GM12878 (cell line): ENCODE results near the gene MPEG1. TPM values are rescaled to one million over a fixed set of nuclear protein-coding genes. Genes with fewer than 3 reads are reported as not detected.

Experiments
- ATAC-seq: fragments of 200-7000 bp; cut with Tn5 transposase; 3 replicates; pipeline ENCODE4 v1.9.1; 2020; ENCODE audit warnings: mild to moderate bottlenecking, moderate library complexity
- BruUV-seq: library from RNA; stranded (reverse); fragments of 400-500 nt; replicated peaks from 2 replicates; lab custom pipeline; 2021; lab: Mats Ljungman, UMichigan
- CTCF ChIA-PET: fragments of 300-600 bp; sonication (Branson Sonifier 250); formaldehyde crosslinking; extraction: SDS; loops from one replicate; lab custom pipeline; 2021; ENCODE audit warnings: inconsistent platforms; lab: Yijun Ruan, JAX
- POLR2A ChIA-PET: fragments of 350-600 bp; formaldehyde crosslinking; extraction: SDS; loops from one replicate; lab custom pipeline; 2021; ENCODE audit warnings: inconsistent platforms; lab: Charles Lee
- RAD21 ChIA-PET: fragments of 300-600 bp; sonication (Branson Sonifier 250); formaldehyde crosslinking; loops from one replicate; lab custom pipeline; 2023; ENCODE audit warnings: antibody characterized with exemption; ENCODE audit not compliant: unreplicated experiment; lab: Charles Lee
- SMC1A ChIA-PET: fragments of 300-600 bp; sonication (Branson Sonifier 250); formaldehyde crosslinking; loops from one replicate; lab custom pipeline; 2023; ENCODE audit not compliant: unreplicated experiment, uncharacterized antibody; lab: Charles Lee
- DNase-seq: peaks from one replicate; pipeline ENCODE4 v3.0.0-alpha.2; 2011; ENCODE audit warnings: low read depth, low spot score
- FAIRE-seq: peaks from 3 replicates; lab custom pipeline; 2011; peaks lifted over from hg19 to GRCh38; lab: Jason Lieb, UNC
- H2AFZ ChIP-seq: 2 replicates; pipeline ENCODE4 v1.6.0; 2011; ENCODE audit warnings: low read depth, low read length, control low read depth; ENCODE audit not compliant: control insufficient read depth
- H3K27ac ChIP-seq: 2 replicates; pipeline ENCODE4 v1.5.1; 2011; ENCODE audit warnings: control low read depth; ENCODE audit not compliant: control insufficient read depth, insufficient read depth
- H3K27me3 ChIP-seq, 2 experiments: replicated peaks in 1 of 2; 2 replicates each; pipeline versions ENCODE4 v1.6.0 to v1.6.1; 2011; ENCODE audit warnings: low read length in 1 of 2; ENCODE audit not compliant: control insufficient read depth in 2 of 2, insufficient read depth in 2 of 2
- H3K36me3 ChIP-seq, 2 experiments: 2 replicates each; pipeline ENCODE4 v1.5.1; 2011; ENCODE audit warnings: low read length in 1 of 2; ENCODE audit not compliant: control insufficient read depth in 2 of 2, insufficient read depth in 2 of 2
- H3K4me1 ChIP-seq: 2 replicates; pipeline ENCODE4 v1.6.1; 2011; ENCODE audit warnings: mild to moderate bottlenecking, low read length, moderate library complexity, mixed read lengths; ENCODE audit not compliant: control insufficient read depth, insufficient read depth
- H3K4me2 ChIP-seq: 2 replicates; pipeline ENCODE4 v1.6.0; 2011; ENCODE audit warnings: control low read depth; ENCODE audit not compliant: control insufficient read depth, insufficient read depth
- H3K4me3 ChIP-seq: fragments of 200-600 bp; sonication (generic); 2 replicates; pipeline ENCODE4 v1.5.1; 2016
- H3K79me2 ChIP-seq: 2 replicates; pipeline ENCODE4 v1.6.0; 2011; ENCODE audit warnings: low read length; ENCODE audit not compliant: control insufficient read depth, insufficient read depth
- H3K9ac ChIP-seq: 2 replicates; pipeline ENCODE4 v1.8.0; 2011; ENCODE audit warnings: low read length, control low read depth, mixed read lengths; ENCODE audit not compliant: control insufficient read depth, insufficient read depth
- H3K9me3 ChIP-seq: replicated peaks from 3 replicates; pipeline ENCODE4 v1.5.1; 2011; ENCODE audit warnings: mild to moderate bottlenecking, low read length; ENCODE audit not compliant: control insufficient read depth, insufficient read depth
- H4K20me1 ChIP-seq: 2 replicates; pipeline ENCODE4 v1.6.0; 2011; ENCODE audit not compliant: control insufficient read depth, insufficient read depth
- ATF7 ChIP-seq: fragments of 450-650 bp; IDR thresholded peaks from 2 replicates; pipeline ENCODE4 v1.6.1; 2016; ENCODE audit warnings: low read depth, mild to moderate bottlenecking
- CBFB ChIP-seq: IDR thresholded peaks from 2 replicates; pipeline ENCODE4 v1.6.1; 2016; ENCODE audit warnings: antibody characterized with exemption, low read depth
- POLR2AphosphoS5 ChIP-seq: IDR thresholded peaks from 2 replicates; pipeline ENCODE4 v1.6.1; 2011; ENCODE audit warnings: mild to moderate bottlenecking, low read length, inconsistent platforms
- RUNX3 ChIP-seq: IDR thresholded peaks from 2 replicates; pipeline ENCODE4 v1.6.1; 2012; ENCODE audit warnings: low read length, inconsistent platforms
- SIX5 ChIP-seq: IDR thresholded peaks from 2 replicates; pipeline ENCODE4 v1.6.1; 2011; ENCODE audit warnings: mild to moderate bottlenecking, low read depth, low read length, moderate library complexity; ENCODE audit not compliant: severe bottlenecking
- WGBS: methylation state at CpG from one replicate; pipeline ENCODE4 v1.1.6; 2016; ENCODE audit warnings: low lambda C conversion rate; ENCODE audit not compliant: insufficient replicate concordance, insufficient coverage; ENCODE audit errors: missing lambda C conversion rate; 5-methylcytosine and 5-hydroxymethylcytosine counted together
- in situ Hi-C: fragments of 300-500 bp; cut with MboI; formaldehyde crosslinking; loops from 9 replicates; pipeline ENCODE4 v1.14.3; 2018; ENCODE audit warnings: mixed read lengths
- intact Hi-C: fragments of 100-400 bp; cut with micrococcal nuclease; formaldehyde crosslinking; loops from one replicate; pipeline ENCODE4 v1.14.2; 2022; ENCODE audit not compliant: unreplicated experiment
- polyA plus RNA-seq, 11 experiments: library from polyadenylated mRNA; depleted of rRNA in 4 of 11; unstranded in 6 of 11; stranded (reverse) in 5 of 11; fragments of >200 nt; fragmentation: Nextera tagmentation in 4 of 11; fragmentation: Illumina TruSeq in 1 of 11; extraction: Ambion mirVana in 4 of 11; extraction: Trizol in 1 of 11; gene quantifications; 1 replicate in 1 of 11; 2 replicates in 10 of 11; pipeline versions ENCODE4 v1.2.1 to v1.2.3, GENCODE V29; 2011 to 2016; ENCODE audit warnings: inconsistent platforms in 2 of 11, missing spikeins in 2 of 11, low read depth in 1 of 11
- total RNA-seq, 4 experiments: library from RNA; depleted of rRNA in 3 of 4; stranded (reverse); fragments of >200 nt in 3 of 4; fragmentation: Illumina TruSeq in 1 of 4; extraction: Trizol in 1 of 4; gene quantifications; 2 replicates each; pipeline versions ENCODE4 v1.2.1 to v1.2.3, GENCODE V29; 2013 to 2021
- TF ChIP-seq, protein P1 (sequence below): IDR thresholded peaks from 2 replicates; pipeline ENCODE4 v1.6.1; 2012; ENCODE audit warnings: low read depth, low read length, improper control_type of control experiment
- TF ChIP-seq, protein P2 (sequence below): IDR thresholded peaks from 2 replicates; pipeline ENCODE4 v1.6.1; 2011; ENCODE audit warnings: borderline replicate concordance, low read depth, mild to moderate bottlenecking, moderate library complexity, mixed read lengths, low read length; ENCODE audit not compliant: insufficient read depth; ENCODE audit errors: extremely low read length

Gene MPEG1
- total and polyA plus RNA-seq, 10 of the 15 experiments (the other 5 are each of a cell fraction or from before 2014, with no cell fraction given), result 1.3 to 15.6 (median 11.7) TPM; not detected in 1

DNA sequence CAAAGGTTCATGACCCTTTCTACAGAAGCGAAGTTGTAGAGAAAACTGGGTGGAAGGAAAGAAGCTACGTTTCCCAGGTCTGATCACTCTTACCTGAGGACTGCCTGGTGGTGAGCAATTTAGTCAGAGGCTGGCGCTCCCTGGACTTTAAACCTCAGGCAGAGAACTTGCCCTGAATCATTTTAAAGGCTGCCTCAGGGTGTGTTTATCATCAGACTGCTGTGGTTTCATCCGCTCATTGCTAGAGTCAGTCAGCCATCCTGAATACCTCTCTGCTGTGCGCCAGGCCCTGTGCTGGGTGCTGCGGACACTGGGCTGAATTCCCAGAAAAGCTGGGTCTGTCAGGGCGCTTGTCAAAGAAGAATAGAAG lies 38.1 kb downstream of the MPEG1 start:
- peaks cover 6% of the 10 kb centered on the region for H3K4me1 ChIP-seq
- H3K79me2 ChIP-seq, result peaks cover 61% of the 10 kb centered on the region
- no peak overlapping the region for H2AFZ ChIP-seq
- POLR2A ChIA-PET, result interaction anchor here (0.6 to 4.3 kb wide), 13 partner anchors 8 to 391 kb away, joined by 3 to 32 read pairs (median 7); partner anchors contain the start of gene MPEG1
- WGBS, result 32% methylated on average over 7 of the region's 7 CpGs
- no peaks in the 10 kb centered on the region for H3K27me3 ChIP-seq
- H3K27ac ChIP-seq, result peak overlapping the region; percentile 84
- BruUV-seq, result no TSS peak
- in situ Hi-C loops (loop anchor here (5.0 to 25.0 kb wide), 4 partner anchors 33 to 1588 kb away; partner anchors contain the start of gene MS4A15), intact Hi-C loops (loop anchor here (1.0 to 5.0 kb wide), 2 partner anchors 12 to 208 kb away; no protein-coding TSS in a partner anchor)
- FAIRE-seq (no peak), DNase-seq (no peak), ATAC-seq (peak; percentile 14)
- H3K4me2 ChIP-seq, result peak overlapping the region; percentile 93
- peak overlapping the region; percentile 32; the same call in 1 of the 2 replicates for H3K9ac ChIP-seq
- H3K36me3 ChIP-seq, result 0 out of 4 replicates have a peak, but pooled peaks cover 0 to 3% of the 10 kb centered on the region in 2 experiments
- CTCF ChIA-PET, result interaction anchor here (0.6 to 30.3 kb wide), 18 partner anchors 8 to 256 kb away, joined by 3 to 1180 read pairs (median 4); partner anchors contain the start of gene MPEG1
- TF ChIP-seq RUNX3, result peak; percentile 48
- no peak for TF ChIP-seq ATF7
- peak; percentile 61 for TF ChIP-seq POLR2AphosphoS5
- TF ChIP-seq, protein P1, sequence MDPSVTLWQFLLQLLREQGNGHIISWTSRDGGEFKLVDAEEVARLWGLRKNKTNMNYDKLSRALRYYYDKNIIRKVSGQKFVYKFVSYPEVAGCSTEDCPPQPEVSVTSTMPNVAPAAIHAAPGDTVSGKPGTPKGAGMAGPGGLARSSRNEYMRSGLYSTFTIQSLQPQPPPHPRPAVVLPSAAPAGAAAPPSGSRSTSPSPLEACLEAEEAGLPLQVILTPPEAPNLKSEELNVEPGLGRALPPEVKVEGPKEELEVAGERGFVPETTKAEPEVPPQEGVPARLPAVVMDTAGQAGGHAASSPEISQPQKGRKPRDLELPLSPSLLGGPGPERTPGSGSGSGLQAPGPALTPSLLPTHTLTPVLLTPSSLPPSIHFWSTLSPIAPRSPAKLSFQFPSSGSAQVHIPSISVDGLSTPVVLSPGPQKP, result no peak
- peak; percentile 7 for TF ChIP-seq SIX5
- TF ChIP-seq, protein P2, sequence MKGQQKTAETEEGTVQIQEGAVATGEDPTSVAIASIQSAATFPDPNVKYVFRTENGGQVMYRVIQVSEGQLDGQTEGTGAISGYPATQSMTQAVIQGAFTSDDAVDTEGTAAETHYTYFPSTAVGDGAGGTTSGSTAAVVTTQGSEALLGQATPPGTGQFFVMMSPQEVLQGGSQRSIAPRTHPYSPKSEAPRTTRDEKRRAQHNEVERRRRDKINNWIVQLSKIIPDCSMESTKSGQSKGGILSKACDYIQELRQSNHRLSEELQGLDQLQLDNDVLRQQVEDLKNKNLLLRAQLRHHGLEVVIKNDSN, result no peak
- TF ChIP-seq CBFB, result 0 out of 2 replicates have a peak, but pooled peaks have one; percentile 1
- H4K20me1 ChIP-seq, result no peaks in the 10 kb centered on the region
- SMC1A ChIA-PET, result interaction anchor here (0.8 to 14.9 kb wide), 12 partner anchors 10 to 255 kb away, joined by 3 to 155 read pairs (median 6); partner anchors contain the start of gene MPEG1
- peak overlapping the region; percentile 93 for H3K4me3 ChIP-seq
- RAD21 ChIA-PET, result interaction anchor here (0.8 to 9.0 kb wide), 12 partner anchors 9 to 108 kb away, joined by 3 to 183 read pairs (median 4); partner anchors contain the start of gene MPEG1
- H3K9me3 ChIP-seq, result peaks cover 16% of the 10 kb centered on the region; the same call in 2 of the 3 replicates
